ENCODE results near the gene XXYLT1.

DNA sequence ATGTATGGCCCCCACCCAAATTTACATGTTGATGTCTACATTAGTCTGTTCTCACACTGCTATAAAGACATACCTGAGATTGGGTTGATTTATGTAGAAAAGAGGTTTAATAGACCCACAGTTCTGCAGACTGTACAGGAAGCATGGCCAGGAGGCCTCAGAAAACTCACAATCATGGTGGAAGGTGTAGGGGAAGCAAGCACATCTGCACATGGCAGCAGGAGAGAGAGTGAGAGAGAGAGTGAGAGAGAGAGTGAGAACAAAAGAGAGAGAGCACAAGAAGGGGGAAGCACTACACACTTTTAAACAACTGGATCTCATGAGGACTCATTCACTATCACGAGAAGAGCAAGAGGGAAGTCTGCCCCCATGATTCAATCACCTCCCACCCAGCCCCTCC is 130.5 kb downstream of the XXYLT1 start:
- TF ChIP-seq, protein P1, sequence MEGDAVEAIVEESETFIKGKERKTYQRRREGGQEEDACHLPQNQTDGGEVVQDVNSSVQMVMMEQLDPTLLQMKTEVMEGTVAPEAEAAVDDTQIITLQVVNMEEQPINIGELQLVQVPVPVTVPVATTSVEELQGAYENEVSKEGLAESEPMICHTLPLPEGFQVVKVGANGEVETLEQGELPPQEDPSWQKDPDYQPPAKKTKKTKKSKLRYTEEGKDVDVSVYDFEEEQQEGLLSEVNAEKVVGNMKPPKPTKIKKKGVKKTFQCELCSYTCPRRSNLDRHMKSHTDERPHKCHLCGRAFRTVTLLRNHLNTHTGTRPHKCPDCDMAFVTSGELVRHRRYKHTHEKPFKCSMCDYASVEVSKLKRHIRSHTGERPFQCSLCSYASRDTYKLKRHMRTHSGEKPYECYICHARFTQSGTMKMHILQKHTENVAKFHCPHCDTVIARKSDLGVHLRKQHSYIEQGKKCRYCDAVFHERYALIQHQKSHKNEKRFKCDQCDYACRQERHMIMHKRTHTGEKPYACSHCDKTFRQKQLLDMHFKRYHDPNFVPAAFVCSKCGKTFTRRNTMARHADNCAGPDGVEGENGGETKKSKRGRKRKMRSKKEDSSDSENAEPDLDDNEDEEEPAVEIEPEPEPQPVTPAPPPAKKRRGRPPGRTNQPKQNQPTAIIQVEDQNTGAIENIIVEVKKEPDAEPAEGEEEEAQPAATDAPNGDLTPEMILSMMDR (IDR thresholded peaks at IDR 0.05 in 8 of 11, conservative IDR thresholded peaks at IDR 0.05 in 3 of 11): no peak
- TF ChIP-seq POLR2A (IDR thresholded peaks at IDR 0.05): no peak

Data from spleen (tissue), 7 donors.